IMR-90 (cell line): ENCODE measurements around the gene THOP1. TPM values are rescaled to one million over a fixed set of nuclear protein-coding genes. Genes with fewer than 3 reads are reported as not detected.

Experiments used
- ELK1 ChIP-seq: fragments of 150-350 bp; IDR thresholded peaks from 2 replicates; pipeline ENCODE4 v1.6.1; 2016; ENCODE audit warnings: low read depth, mild to moderate bottlenecking, low read length, moderate library complexity, borderline replicate concordance
- NFE2L2 ChIP-seq: fragments of 150-350 bp; IDR thresholded peaks from 2 replicates; pipeline ENCODE4 v1.6.1; 2016; ENCODE audit warnings: low read depth, mild to moderate bottlenecking, low read length
- POLR2A ChIP-seq: IDR thresholded peaks from 2 replicates; pipeline ENCODE4 v1.6.1; 2012; ENCODE audit warnings: mild to moderate bottlenecking, low read depth, low read length
- RAD21 ChIP-seq: IDR thresholded peaks from 2 replicates; pipeline ENCODE4 v1.6.1; 2012; ENCODE audit warnings: low read length, improper control_type of control experiment
- RFX5 ChIP-seq: IDR thresholded peaks from 2 replicates; pipeline ENCODE4 v1.8.0; 2012; ENCODE audit warnings: low read depth, mild to moderate bottlenecking, low read length, moderate library complexity
- polyA plus RNA-seq, 3 experiments: library from polyadenylated mRNA; depleted of rRNA; stranded (reverse); fragments of >200 nt; gene quantifications; 2 replicates each; pipeline ENCODE4 v1.2.3, GENCODE V29; 2012; ENCODE audit warnings: low replicate concordance in 1 of 3
- total RNA-seq: library from RNA; depleted of rRNA; stranded (reverse); fragments of >200 nt; gene quantifications from 2 replicates; pipeline ENCODE4 v1.2.3, GENCODE V29; 2012

The THOP1 gene
- total and polyA plus RNA-seq, 2 of the 4 experiments (the other 2 are of a cell fraction): 57.5 to 91.9 TPM

- TF ChIP-seq POLR2A (no peak), NFE2L2 (no peak), RFX5 (no peak), ELK1 (no peak), RAD21 (no peak)
Measured at GRCh38 chr19:2805991-2806649, 20.8 kb downstream of the THOP1 start (continued).
